ENCODE measurements around the gene HAO1. TPM values are rescaled to one million over a fixed set of nuclear protein-coding genes. Genes with fewer than 3 reads are reported as not detected.
"Not testable (repeated sequence)": the region's sequence is repeated elsewhere in the genome, so short reads cannot be mapped to it uniquely, and the experiment has no call there.

Gene HAO1
- total RNA-seq, 1 donor from 2014 or later: not detected

DNA sequence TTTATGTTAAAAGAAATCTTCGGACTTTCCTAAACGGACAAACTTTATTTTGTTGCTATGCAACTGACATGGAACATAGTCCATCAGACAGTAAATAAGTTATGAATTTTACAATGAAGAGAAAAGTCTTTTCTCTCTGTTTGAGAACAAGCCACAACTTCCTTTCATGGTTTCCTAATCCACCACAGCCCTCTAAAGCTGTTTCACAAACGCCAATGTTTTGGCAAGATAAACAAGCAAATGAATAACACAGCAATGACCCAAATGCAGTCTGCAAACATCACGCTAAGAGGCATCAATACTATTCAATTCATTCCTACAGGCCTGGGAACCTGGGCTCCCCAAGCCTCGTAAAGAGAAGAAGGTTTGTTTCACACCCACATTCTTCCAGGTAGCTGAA is 60.4 kb downstream of the HAO1 start:
- no peak for DNase-seq (ENCODE audit: missing footprints)
- ATAC-seq: no peak
- intact Hi-C loops (cut with DNase I): no loop called here

DNA sequence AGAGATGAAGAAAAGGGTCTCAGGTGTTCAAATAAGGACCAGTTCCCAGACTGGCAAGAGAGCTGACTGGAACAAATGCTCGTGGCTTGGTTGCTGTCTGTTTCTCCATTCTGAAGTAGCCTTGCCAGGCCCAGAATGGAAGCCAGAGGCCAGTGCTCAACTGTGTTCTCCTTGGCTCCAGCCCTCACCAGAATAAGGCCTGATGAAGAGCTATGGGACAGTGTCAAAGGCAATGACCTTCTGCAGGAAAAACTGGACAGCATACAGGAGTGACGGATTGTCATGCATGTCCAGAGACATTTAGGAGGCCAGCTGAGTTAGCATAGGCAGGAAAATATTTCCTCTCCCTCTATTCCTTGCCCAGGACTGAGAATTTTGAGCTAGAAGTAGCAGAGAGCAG is 72.2 kb downstream of the HAO1 start:
- no peak for ATAC-seq
- intact Hi-C loops (cut with DNase I): no loop called here

DNA sequence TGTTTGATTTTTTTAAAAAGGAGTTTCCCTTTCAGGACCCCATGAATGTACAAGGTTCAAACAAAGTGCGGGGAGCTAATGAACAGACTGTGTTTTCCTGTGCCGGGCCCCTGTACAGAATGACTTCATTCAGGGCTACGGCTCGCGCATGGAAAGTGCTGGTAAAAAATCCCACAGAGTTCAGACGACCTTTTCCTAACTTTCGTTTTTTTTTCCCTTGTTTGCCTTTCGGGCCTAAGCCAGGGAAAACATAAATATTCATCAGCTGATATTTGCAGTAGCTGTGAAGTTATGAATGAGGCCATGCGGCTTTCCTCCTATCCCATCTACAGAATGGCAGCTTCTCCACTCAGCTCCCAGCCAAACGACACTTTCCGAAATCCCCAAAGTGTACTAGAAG is 74.0 kb downstream of the HAO1 start:
- intact Hi-C loops (cut with DNase I): no loop called here

More for the DNA sequence above, 72.2 kb downstream of the HAO1 start:
- no peak for DNase-seq (ENCODE audit: missing footprints)

DNA sequence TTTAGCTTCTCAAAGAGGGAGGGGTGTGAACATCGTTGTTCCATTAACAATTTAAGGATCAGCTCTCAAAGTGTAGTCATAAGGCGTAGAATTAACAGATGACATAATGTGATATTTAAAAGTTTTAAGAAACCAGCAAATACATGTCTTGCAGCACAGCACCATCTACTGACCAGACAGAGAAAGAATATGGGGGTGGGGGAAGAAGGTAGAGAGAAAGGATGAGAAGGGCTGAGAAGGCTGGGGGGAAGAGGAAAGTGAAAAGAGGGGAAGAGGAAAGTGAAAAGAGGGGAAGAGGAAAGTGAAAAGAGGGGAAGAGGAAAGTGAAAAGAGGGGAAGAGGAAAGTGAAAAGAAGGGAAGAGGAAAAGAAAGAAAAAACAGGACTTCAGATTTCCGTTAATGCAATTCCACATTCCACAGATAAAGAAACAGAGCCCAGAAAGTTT is 80.9 kb downstream of the HAO1 start:
- intact Hi-C loops (cut with DNase I): loop anchor here (10.0 kb wide), 1 partner anchor 1025 kb away; no protein-coding TSS in a partner anchor
- ATAC-seq: no peak

More for the DNA sequence above, 74.0 kb downstream of the HAO1 start:
- DNase-seq (ENCODE audit: missing footprints): no peak
- no peak for ATAC-seq

DNA sequence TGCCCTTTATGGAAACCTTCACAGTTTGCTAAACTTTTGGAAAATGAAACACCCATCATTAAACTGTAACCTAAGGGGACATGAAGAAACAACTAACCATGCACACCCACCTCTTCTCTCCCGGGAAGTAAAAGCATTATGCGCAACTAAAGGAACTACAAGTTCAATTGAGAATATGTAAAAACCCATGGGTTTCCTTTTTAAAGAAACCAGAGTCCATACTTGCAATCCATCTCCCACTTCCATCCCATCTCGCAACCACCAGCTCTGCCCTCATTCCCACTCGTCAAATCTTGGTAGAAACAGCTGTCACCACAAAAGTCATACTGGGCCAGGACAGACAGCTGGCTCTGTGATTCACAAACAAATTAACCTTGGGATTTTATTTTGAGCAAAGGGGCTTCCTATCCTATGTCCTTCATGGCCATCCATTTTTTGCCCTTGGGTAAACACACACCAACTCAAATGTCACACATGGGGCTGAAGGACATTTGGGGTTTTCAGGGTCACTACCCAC is 81.5 kb downstream of the HAO1 start:
- DNase-seq (ENCODE audit: missing footprints) (no peak), ATAC-seq (no peak)
- intact Hi-C loops (cut with DNase I): loop anchor here (10.0 kb wide), 1 partner anchor 1024 kb away; no protein-coding TSS in a partner anchor

More for the DNA sequence above, 80.9 kb downstream of the HAO1 start:
- DNase-seq (ENCODE audit: missing footprints): no peak

DNA sequence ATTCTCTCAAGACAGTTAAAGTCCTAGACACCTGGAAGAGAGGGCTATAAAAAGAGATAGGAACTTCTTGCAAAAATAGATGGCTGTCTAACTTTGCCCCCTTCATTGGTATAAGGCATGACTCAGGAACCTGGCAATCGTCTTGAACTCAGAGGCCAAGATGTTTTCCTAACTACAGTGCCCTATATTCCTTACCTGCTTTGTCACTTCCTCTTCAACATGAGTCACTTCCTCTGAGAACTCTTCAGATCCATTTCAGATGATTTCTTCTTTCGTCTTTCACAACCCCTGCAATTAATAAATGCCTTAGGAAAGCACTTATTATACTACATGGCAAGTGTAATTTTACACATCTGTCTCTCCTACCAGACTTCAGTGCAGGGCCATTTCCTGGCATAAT is 83.5 kb downstream of the HAO1 start:
- intact Hi-C loops (cut with DNase I): loop anchor here (10.0 kb wide), 1 partner anchor 1022 kb away; no protein-coding TSS in a partner anchor
- DNase-seq (ENCODE audit: missing footprints) (no peak), ATAC-seq (no peak)

DNA sequence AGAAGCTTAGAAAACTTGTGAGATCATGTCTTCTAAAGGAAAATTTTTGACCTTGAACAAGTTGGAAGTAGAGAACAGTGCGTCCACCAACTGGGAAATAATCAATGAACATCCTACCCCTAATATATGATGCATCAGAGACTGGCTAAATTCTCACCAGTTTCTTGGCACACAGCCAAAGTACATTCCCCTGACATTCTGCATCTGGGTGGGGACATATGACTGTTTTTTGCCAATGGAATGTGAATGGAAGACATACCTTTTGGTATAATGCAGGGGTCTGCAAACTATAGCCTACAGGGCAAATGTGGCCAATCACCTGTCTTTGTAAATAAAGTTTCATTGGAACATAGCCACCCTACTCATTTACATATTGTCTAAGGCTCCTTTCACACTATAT is 84.7 kb downstream of the HAO1 start:
- DNase-seq (ENCODE audit: missing footprints): no peak
- intact Hi-C loops (cut with DNase I): loop anchor here (10.0 kb wide), 1 partner anchor 1021 kb away; no protein-coding TSS in a partner anchor
- ATAC-seq: no peak

DNA sequence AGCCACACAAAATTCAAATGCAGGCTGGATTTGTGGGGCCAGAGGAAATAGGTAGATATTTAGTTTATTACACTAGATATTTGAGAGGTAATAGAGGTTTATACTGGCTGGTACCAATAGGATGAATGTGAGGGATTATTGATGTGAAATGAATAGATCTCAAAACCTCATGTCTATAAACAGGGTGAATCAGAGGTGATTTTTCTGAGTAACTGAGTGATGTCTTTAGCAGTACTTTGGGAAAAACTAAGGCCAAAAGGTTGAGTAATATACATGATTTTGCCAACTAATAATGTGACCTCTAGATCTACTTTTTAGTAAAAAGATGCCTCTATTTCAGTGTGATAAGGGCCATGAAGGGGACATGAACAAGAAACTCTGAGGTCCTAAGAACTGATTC is 86.8 kb downstream of the HAO1 start:
- ATAC-seq: no peak
- intact Hi-C loops (cut with DNase I): loop anchor here (10.0 kb wide), 1 partner anchor 1019 kb away; no protein-coding TSS in a partner anchor
- DNase-seq (ENCODE audit: missing footprints): no peak

DNA sequence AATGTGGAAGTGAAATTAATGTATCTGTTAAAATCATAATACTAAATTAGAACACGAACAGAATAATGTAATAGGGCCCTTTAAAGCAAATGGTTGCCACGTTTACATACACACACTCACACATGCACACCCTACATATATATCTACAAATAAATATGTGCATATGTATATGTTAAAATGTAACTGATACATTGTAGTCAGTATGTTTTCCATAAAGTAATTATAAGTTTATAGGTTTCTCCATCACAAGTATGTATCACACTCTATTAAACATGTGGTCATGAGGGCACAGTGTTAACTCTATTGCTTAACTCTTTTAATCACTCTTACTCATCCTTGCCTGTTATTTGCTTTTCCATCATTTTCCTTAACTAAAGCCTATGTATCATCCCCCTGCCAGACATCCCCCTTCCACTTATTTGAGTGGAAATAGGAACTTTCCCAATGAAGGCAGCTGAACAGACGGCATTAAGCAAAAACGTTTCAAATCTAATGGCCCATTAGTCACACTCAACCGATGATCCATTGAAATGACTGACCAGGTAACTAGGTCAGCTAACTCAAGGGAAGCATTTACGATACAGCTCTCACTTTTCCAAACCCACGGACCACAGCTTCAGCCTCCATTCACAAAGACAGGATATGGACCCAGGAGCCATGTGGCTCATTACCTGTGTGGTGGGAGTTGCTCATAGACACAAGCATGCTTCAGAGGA is 89.3 kb downstream of the HAO1 start:
- intact Hi-C loops (cut with DNase I): loop anchor here (10.0 kb wide), 1 partner anchor 1016 kb away; no protein-coding TSS in a partner anchor
- no peak for ATAC-seq
- no peak for DNase-seq (ENCODE audit: missing footprints)

DNA sequence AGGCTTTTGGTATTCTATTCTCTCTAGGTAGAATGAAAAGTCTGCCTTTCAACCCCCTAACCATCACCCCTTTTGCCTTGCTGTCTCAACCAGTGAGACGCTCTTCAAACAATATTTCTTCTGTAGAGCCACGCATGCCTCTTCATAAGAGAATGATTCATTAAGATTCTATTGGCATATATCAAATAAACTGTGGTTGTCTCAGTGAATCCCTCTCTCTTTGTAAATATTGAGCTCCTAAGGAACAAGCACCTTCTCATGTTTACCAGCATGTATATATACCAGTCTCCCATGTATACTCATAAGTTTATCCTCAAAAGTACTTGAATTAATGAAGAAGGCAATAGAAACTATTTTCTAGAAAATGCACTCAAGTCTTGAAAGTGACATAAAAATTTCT is 90.6 kb downstream of the HAO1 start:
- ATAC-seq (no peak), DNase-seq (ENCODE audit: missing footprints) (no peak)
- intact Hi-C loops (cut with DNase I): loop anchor here (10.0 kb wide), 1 partner anchor 1015 kb away; no protein-coding TSS in a partner anchor

DNA sequence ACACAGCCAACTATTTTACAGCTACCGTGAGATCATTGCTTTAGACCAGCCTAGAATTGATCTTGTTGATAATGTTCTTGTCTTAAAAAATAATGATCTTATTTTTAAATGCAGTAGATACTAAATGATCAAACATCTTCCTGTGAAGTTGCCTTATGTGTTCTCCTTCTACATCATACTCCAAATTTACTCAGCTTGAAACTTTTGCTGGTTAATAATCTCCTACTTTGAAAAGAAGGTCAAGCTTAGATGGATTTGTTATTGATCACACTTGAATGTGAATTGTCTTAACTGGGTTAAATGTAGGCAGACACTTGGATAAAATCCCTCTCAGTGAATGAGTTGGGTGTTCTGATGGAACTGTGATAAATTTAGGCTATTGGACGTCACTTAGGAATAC is 91.9 kb downstream of the HAO1 start:
- intact Hi-C loops (cut with DNase I): no loop called here
- no peak for DNase-seq (ENCODE audit: missing footprints)
- no peak for ATAC-seq

DNA sequence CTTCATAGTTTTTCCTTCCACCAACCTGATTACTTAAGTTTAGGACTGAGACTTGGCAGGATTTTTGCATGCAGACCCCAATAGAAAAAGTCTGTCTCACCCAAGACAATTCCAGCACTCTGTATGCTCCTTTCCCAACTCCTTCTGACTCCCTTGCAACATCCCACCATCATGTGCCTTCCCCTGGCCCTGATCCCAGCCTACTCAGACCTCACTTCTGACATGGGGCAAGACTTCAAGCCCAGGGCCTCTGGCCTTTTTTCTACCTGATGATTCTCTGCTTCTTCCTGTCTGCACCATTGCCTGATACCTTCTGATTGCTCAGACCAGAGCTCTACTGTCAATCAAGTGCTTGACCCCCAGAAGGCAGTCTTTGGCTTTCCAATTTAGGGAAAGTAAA is 96.6 kb downstream of the HAO1 start:
- DNase-seq (ENCODE audit: missing footprints): no peak
- intact Hi-C loops (cut with DNase I): no loop called here
- no peak for ATAC-seq

DNA sequence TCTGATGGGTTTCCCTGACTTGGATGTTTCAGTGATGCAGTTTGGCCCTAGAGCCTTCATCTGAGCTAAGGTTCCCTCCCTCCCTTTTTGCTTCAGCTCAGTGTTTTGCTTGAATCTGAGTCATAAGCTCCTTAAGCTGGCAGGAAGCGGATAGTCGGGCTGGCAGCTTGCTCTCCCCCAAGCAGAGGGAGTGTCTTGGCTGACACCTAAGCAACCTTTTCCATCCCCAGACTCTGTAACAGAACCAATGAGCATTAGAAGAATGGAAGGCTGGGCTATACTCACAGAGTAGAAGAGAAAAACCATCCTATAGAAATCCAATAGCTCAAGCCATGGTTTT is 98.3 kb downstream of the HAO1 start:
- ATAC-seq (peak; percentile 91), DNase-seq (ENCODE audit: missing footprints) (peak; percentile 30)
- intact Hi-C loops (cut with DNase I): no loop called here

DNA sequence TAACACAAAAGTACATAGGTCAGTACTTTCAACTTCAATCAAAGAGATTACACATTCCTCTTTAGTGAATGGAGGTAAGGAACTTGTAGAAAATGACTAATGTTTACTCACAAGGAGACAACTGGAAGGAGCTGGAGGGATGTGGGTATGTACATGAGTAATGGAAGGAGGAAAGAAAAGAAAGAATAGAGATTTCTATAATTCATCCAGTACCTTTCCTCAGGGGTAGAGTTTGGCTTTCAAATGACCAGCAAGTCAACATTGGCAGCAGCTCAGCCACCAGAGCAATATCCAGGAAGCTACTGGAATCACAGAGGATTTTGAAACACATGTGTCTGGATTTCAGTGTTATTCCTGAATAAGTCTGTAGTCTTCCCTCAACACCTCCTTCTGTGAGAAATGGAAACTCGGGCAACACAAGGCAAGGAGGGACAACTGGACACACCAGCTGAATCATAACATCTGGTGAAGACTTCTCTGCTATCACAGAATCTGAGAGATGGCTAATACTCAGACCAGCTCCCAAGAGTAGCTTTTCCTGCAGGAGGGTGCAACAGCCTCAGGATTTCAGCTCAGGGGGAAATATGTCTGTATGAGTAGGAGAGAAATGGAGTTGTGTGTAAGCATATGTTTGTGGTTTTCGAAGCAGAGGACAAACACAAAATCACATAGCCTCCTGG is 98.8 kb downstream of the HAO1 start:
- DNase-seq (ENCODE audit: missing footprints) (peak; percentile 46), ATAC-seq (peak; percentile 76)
- intact Hi-C loops (cut with DNase I): no loop called here

DNA sequence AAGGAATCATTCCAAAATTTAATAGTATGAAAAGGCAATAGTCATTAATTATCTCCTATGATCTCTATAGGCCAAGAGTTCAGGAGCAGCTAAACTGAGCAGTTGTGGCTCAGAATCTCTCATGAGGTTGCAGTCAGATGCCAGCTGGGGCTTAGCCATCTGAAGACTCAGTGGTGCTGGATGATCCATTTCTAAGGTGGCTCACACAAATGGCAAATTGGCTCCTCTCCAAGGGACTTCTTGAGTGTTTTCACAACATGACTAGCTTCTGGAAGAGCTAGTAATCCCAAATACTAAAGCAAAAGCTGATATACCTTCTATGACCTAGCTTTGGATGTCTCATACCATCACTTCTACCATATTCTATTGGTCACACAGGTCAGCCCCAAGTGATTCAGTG is 104.2 kb downstream of the HAO1 start:
- intact Hi-C loops (cut with DNase I): no loop called here
- ATAC-seq (no peak), DNase-seq (ENCODE audit: missing footprints) (no peak)

DNA sequence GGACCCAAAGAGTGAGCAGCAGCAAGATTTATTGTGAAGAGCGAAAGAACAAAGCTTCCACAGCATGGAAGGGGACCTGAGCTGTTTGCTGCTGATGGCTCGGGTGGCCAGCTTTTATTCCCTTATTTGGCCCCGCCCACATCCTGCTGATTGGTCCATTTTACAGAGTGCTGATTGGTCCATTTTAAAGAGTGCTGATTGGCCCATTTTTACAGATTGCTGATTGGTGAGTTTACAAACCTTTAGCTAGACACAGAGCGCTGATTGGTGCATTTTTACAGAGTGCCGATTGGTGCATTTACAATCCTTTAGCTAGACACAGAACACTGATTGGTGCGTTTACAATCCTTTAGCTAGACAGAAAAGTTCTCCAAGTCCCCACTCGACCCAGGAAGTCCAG is 105.8 kb downstream of the HAO1 start:
- intact Hi-C loops (cut with DNase I); DNase-seq (ENCODE audit: missing footprints); ATAC-seq: not testable (repeated sequence)
